Esophagus muscularis mucosa (tissue), 4 donors: Measurements from ENCODE around the gene TNS1. TPM values are rescaled to one million over a fixed set of nuclear protein-coding genes. Genes with fewer than 3 reads are reported as not detected.
"Not testable (repeated sequence)": the region's sequence is repeated elsewhere in the genome, so short reads cannot be mapped to it uniquely, and the experiment has no call there.

Source experiments
- DNase-seq: peaks from one replicate; pipeline ENCODE4 v3.0.0-alpha.2; 2017; ENCODE audit errors: extremely low spot score
- H3K27ac ChIP-seq, 4 donors: fragments of 200-600 bp; sonication (generic); replicated peaks in 1 of 4; 1 replicate in 3 of 4; 2 replicates in 1 of 4; pipeline ENCODE4 v1.5.1; 2016 to 2019; ENCODE audit warnings: mild to moderate bottlenecking in 1 of 4
- H3K27me3 ChIP-seq, 4 donors: fragments of 200-600 bp; sonication (generic); one replicate each; pipeline versions ENCODE4 v1.5.1 to v1.6.0; 2016 to 2019
- H3K36me3 ChIP-seq, 4 donors: fragments of 200-600 bp; sonication (generic); one replicate each; pipeline ENCODE4 v1.5.1; 2016 to 2019
- H3K4me1 ChIP-seq, 4 donors: fragments of 200-600 bp; sonication (generic); one replicate each; pipeline ENCODE4 v1.5.1; 2016 to 2019
- H3K4me3 ChIP-seq, 4 donors: fragments of 200-600 bp; sonication (generic); 1 replicate in 2 of 4; 2 replicates in 2 of 4; pipeline ENCODE4 v1.5.1; 2016 to 2019; ENCODE audit warnings: mild to moderate bottlenecking in 4 of 4, moderate library complexity in 1 of 4
- H3K9me3 ChIP-seq, 4 donors: fragments of 200-600 bp; sonication (generic); 1 replicate in 3 of 4; 2 replicates in 1 of 4; pipeline ENCODE4 v1.5.1; 2016 to 2019
- CTCF ChIP-seq, 3 experiments: fragments of 200-600 bp in 2 of 3; fragments of 450-650 bp in 1 of 3; sonication (generic) in 2 of 3; IDR thresholded peaks; one replicate each; pipeline ENCODE4 v1.5.1; 2017 to 2019; ENCODE audit warnings: antibody characterized with exemption in 3 of 3, mild to moderate bottlenecking in 2 of 3, moderate library complexity in 1 of 3
- EP300 ChIP-seq: sonication (generic); formaldehyde crosslinking; IDR thresholded peaks from one replicate; pipeline ENCODE4 v1.6.1; 2017; ENCODE audit warnings: antibody characterized with exemption
- POLR2A ChIP-seq: fragments of 450-650 bp; IDR thresholded peaks from one replicate; pipeline ENCODE4 v1.6.1; 2017; ENCODE audit warnings: antibody characterized with exemption, moderate library complexity, mild to moderate bottlenecking, low read depth
- POLR2AphosphoS5 ChIP-seq, 2 donors: sonication (generic); formaldehyde crosslinking; IDR thresholded peaks; one replicate each; pipeline ENCODE4 v1.6.1; 2017; ENCODE audit warnings: antibody characterized with exemption in 2 of 2
- WGBS: methylation state at CpG from one replicate; pipeline ENCODE4 v1.1.5; 2018; 5-methylcytosine and 5-hydroxymethylcytosine counted together
- intact Hi-C: fragments of 100-400 bp; cut with DNase I; formaldehyde crosslinking; loops from one replicate; pipeline ENCODE4 v1.15.1; 2023
- total RNA-seq, 4 donors: library from RNA; depleted of rRNA; stranded (reverse); fragments of >200 nt; gene quantifications; one replicate each; pipeline versions ENCODE4 v1.1.0 to v1.2.1, GENCODE V29; 2016

Gene TNS1
- total RNA-seq, 4 donors from 2014 or later: 1,001 to 2,170 (median 1,411) TPM

GRCh38 chr2:218020966-218021535, 18.3 kb upstream of the TNS1 start:
- intact Hi-C loops: no loop called here
- no peak overlapping the region for H3K27ac ChIP-seq
- H3K4me1 ChIP-seq: peaks cover 34 to 40% (median 38%) of the 10 kb centered on the region in 4 donors
- no peaks in the 10 kb centered on the region for H3K36me3 ChIP-seq
- WGBS: 98% methylated on average over 4 of the region's 6 CpGs
- DNase-seq: no peak
- H3K27me3 ChIP-seq: no peaks in the 10 kb centered on the region
- TF ChIP-seq CTCF (IDR thresholded peaks at IDR 0.05): no peak
- TF ChIP-seq POLR2A: no peak
- no peak for TF ChIP-seq POLR2AphosphoS5 (IDR thresholded peaks at IDR 0.05)
- no peak for TF ChIP-seq EP300
- H3K4me3 ChIP-seq: no peak overlapping the region
- H3K9me3 ChIP-seq: no peaks in the 10 kb centered on the region

- H3K27me3 ChIP-seq: no peaks in the 10 kb centered on the region
- no peaks in the 10 kb centered on the region for H3K9me3 ChIP-seq
- no peak for DNase-seq
- no peak for TF ChIP-seq POLR2A
- no peak for TF ChIP-seq CTCF (IDR thresholded peaks at IDR 0.05)
- no peak for TF ChIP-seq POLR2AphosphoS5 (IDR thresholded peaks at IDR 0.05)
- TF ChIP-seq EP300: no peak
- H3K4me1 ChIP-seq: peaks cover 34 to 48% (median 43%) of the 10 kb centered on the region in 4 donors
- H3K36me3 ChIP-seq: no peaks in the 10 kb centered on the region
- no peak overlapping the region for H3K27ac ChIP-seq
- H3K4me3 ChIP-seq: no peak overlapping the region
- intact Hi-C loops: no loop called here
- 97% methylated on average over 4 of the region's 5 CpGs for WGBS
Measured at GRCh38 chr2:218020281-218020680, 17.5 kb upstream of the TNS1 start.

- Histone ChIP-seq H3K27me3 (no peaks in the 10 kb centered on the region), H3K27ac (no peak overlapping the region), H3K36me3 (no peaks in the 10 kb centered on the region), H3K9me3 (no peaks in the 10 kb centered on the region), H3K4me1 (peaks cover 34 to 52% (median 41%) of the 10 kb centered on the region in 4 donors), H3K4me3 (no peak overlapping the region)
- no peak for TF ChIP-seq EP300
- no peak for TF ChIP-seq POLR2A
- no peak for TF ChIP-seq CTCF (IDR thresholded peaks at IDR 0.05)
- no peak for TF ChIP-seq POLR2AphosphoS5 (IDR thresholded peaks at IDR 0.05)
- 87% methylated on average over 7 of the region's 7 CpGs for WGBS
- no peak for DNase-seq
- intact Hi-C loops: no loop called here
Measured at GRCh38 chr2:218019411-218020060, 16.7 kb upstream of the TNS1 start.

- H3K27me3 ChIP-seq, H3K27ac ChIP-seq, H3K9me3 ChIP-seq, H3K4me3 ChIP-seq, intact Hi-C loops, H3K36me3 ChIP-seq, DNase-seq: not testable (repeated sequence)
- WGBS: 92% methylated on average over 4 of the region's 4 CpGs
- H3K4me1 ChIP-seq: peaks cover 34 to 52% (median 40%) of the 10 kb centered on the region in 4 donors
Measured at GRCh38 chr2:218018842-218019125, 16.0 kb upstream of the TNS1 start.

- Histone ChIP-seq H3K4me1 (peaks cover 34 to 52% (median 39%) of the 10 kb centered on the region in 4 donors), H3K4me3 (no peak overlapping the region), H3K36me3 (no peaks in the 10 kb centered on the region), H3K27me3 (peaks cover 0 to 6% (median 0%) of the 10 kb centered on the region in 4 donors), H3K9me3 (no peaks in the 10 kb centered on the region), H3K27ac (peak overlapping the region in 3 of 4 donors; percentile 7 to 34 (median 9))
- TF ChIP-seq POLR2AphosphoS5 (IDR thresholded peaks at IDR 0.05) (no peak), EP300 (no peak), POLR2A (no peak), CTCF (IDR thresholded peaks at IDR 0.05) (no peak)
- no peak for DNase-seq
- intact Hi-C loops: no loop called here
- WGBS: 69% methylated on average over 7 of the region's 7 CpGs
Measured at GRCh38 chr2:218017211-218018053, 14.6 kb upstream of the TNS1 start.
